Suprapubic skin (tissue), 4 donors: ENCODE measurements around the gene WDR73. TPM values are rescaled to one million over a fixed set of nuclear protein-coding genes. Genes with fewer than 3 reads are reported as not detected.

Experiments
- DNase-seq, 2 donors: peaks; one replicate each; pipeline ENCODE4 v3.0.0-alpha.2; 2019; ENCODE audit warnings: low spot score in 2 of 2
- H3K27ac ChIP-seq: fragments of 200-600 bp; sonication (generic); one replicate; pipeline ENCODE4 v1.5.1; 2019
- H3K27me3 ChIP-seq: fragments of 200-600 bp; sonication (generic); one replicate; pipeline ENCODE4 v1.5.1; 2019
- H3K36me3 ChIP-seq: fragments of 200-600 bp; sonication (generic); one replicate; pipeline ENCODE4 v1.5.1; 2019
- H3K4me1 ChIP-seq: fragments of 200-600 bp; sonication (generic); one replicate; pipeline ENCODE4 v1.5.1; 2019
- H3K4me3 ChIP-seq: fragments of 200-600 bp; sonication (generic); one replicate; pipeline ENCODE4 v1.5.1; 2019; ENCODE audit warnings: mild to moderate bottlenecking
- H3K9me3 ChIP-seq: fragments of 200-600 bp; sonication (generic); one replicate; pipeline ENCODE4 v1.5.1; 2019
- EP300 ChIP-seq: sonication (generic); formaldehyde crosslinking; IDR thresholded peaks from one replicate; pipeline ENCODE4 v1.6.1; 2017; ENCODE audit warnings: antibody characterized with exemption
- POLR2A ChIP-seq, 2 donors: fragments of 450-650 bp; IDR thresholded peaks; one replicate each; pipeline ENCODE4 v1.6.1; 2017; ENCODE audit warnings: antibody characterized with exemption in 2 of 2, mild to moderate bottlenecking in 2 of 2, moderate library complexity in 2 of 2
- POLR2AphosphoS5 ChIP-seq, 3 donors: sonication (generic); formaldehyde crosslinking; IDR thresholded peaks; one replicate each; pipeline ENCODE4 v1.6.1; 2017; ENCODE audit warnings: antibody characterized with exemption in 3 of 3
- WGBS: methylation state at CpG from one replicate; pipeline ENCODE4 v1.1.5; 2018; 5-methylcytosine and 5-hydroxymethylcytosine counted together
- total RNA-seq, 4 donors: library from RNA; depleted of rRNA; stranded (reverse); fragments of >200 nt; gene quantifications; one replicate each; pipeline ENCODE4 v1.1.0, GENCODE V29; 2016
- TF ChIP-seq, protein P1 (sequence below), 2 donors: fragments of 200-600 bp in 1 of 2; fragments of 450-650 bp in 1 of 2; sonication (generic) in 1 of 2; IDR thresholded peaks; one replicate each; pipeline ENCODE4 v1.5.1; 2016 to 2019; ENCODE audit warnings: antibody characterized with exemption in 2 of 2, mild to moderate bottlenecking in 1 of 2, moderate library complexity in 1 of 2

WDR73 gene
- total RNA-seq, 4 donors from 2014 or later, result 16.0 to 39.9 (median 27.2) TPM

DNA sequence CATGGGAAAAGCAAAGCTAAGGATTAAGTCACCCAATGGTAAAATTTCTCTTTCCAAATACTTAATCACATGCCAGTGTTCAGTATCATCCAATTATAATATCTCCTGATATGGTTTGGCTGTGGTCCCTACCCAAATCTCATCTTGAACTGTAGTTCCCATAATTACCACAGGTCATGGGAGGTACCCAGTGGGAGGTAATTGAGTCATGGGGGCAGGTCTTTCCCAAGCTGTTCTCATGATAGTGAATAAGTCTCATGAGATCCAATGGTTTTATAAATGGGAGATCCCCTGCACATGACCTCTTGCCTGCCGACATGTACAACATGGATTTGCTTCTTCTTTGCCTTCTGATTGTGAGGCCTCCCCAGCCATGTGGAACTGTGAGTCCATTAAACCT, 30.0 kb upstream of the WDR73 start:
- 90% methylated on average over 1 of the region's 1 CpG for WGBS
- Histone ChIP-seq H3K27ac (no peak overlapping the region), H3K4me1 (no peaks in the 10 kb centered on the region), H3K9me3 (no peaks in the 10 kb centered on the region), H3K27me3 (no peaks in the 10 kb centered on the region), H3K4me3 (no peak overlapping the region), H3K36me3 (peaks cover 38% of the 10 kb centered on the region)
- no peak for DNase-seq
- TF ChIP-seq POLR2A (IDR thresholded peaks at IDR 0.05) (no peak), POLR2AphosphoS5 (IDR thresholded peaks at IDR 0.05) (no peak)
- TF ChIP-seq, protein P1, sequence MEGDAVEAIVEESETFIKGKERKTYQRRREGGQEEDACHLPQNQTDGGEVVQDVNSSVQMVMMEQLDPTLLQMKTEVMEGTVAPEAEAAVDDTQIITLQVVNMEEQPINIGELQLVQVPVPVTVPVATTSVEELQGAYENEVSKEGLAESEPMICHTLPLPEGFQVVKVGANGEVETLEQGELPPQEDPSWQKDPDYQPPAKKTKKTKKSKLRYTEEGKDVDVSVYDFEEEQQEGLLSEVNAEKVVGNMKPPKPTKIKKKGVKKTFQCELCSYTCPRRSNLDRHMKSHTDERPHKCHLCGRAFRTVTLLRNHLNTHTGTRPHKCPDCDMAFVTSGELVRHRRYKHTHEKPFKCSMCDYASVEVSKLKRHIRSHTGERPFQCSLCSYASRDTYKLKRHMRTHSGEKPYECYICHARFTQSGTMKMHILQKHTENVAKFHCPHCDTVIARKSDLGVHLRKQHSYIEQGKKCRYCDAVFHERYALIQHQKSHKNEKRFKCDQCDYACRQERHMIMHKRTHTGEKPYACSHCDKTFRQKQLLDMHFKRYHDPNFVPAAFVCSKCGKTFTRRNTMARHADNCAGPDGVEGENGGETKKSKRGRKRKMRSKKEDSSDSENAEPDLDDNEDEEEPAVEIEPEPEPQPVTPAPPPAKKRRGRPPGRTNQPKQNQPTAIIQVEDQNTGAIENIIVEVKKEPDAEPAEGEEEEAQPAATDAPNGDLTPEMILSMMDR (IDR thresholded peaks at IDR 0.05), result no peak

DNA sequence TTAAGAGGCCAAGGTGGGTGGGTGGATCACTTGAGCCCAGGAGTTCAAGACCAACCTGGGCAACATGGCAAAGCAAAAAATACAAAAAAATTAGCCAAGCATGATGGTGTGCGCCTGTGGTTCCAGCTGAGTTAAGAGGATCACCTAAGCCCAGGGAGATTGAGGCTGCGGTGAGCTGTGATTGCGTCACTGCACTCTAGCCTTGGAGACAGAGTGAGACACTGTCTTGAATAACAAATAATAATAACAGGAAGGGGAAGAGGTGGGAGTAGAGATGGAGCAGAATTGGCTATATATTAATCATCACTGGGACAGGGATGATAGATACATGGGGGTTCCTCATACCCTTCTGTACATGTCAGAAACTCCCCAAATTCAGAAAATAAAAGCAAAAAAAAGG, 27.7 kb upstream of the WDR73 start:
- Histone ChIP-seq H3K9me3 (no peaks in the 10 kb centered on the region), H3K27ac (no peak overlapping the region), H3K36me3 (peaks cover 32% of the 10 kb centered on the region), H3K4me3 (no peak overlapping the region), H3K27me3 (no peaks in the 10 kb centered on the region), H3K4me1 (no peaks in the 10 kb centered on the region)
- 92% methylated on average over 3 of the region's 3 CpGs for WGBS
- no peak for TF ChIP-seq POLR2A (IDR thresholded peaks at IDR 0.05)
- no peak for TF ChIP-seq POLR2AphosphoS5 (IDR thresholded peaks at IDR 0.05)
- TF ChIP-seq EP300, result no peak
- TF ChIP-seq, protein P1 (IDR thresholded peaks at IDR 0.05), result no peak
- DNase-seq, result no peak

DNA sequence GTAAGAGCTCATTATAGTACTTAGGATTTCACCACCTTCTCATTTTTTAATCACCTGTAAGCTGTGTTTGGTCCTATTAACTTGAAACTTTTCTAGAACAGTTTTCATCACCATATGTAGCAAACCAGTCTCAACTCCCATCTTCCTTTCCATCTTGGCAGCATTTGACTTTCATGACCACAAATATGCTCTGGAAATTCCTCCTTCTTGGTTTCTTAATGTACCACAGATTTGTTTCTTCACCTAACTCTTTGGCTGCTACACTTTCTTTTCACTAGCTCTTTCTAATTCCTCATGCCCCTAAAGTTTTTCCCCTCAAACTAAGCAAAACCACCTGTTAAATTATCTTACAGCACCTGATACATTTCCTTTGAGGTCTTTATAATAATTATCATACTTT, 17.1 kb upstream of the WDR73 start:
- Histone ChIP-seq H3K36me3 (peaks cover 48% of the 10 kb centered on the region), H3K27me3 (no peaks in the 10 kb centered on the region), H3K9me3 (no peaks in the 10 kb centered on the region), H3K4me1 (peaks cover 9% of the 10 kb centered on the region), H3K27ac (peak overlapping the region; percentile 66), H3K4me3 (no peak overlapping the region)
- TF ChIP-seq POLR2A (IDR thresholded peaks at IDR 0.05), result no peak
- DNase-seq, result no peak

DNA sequence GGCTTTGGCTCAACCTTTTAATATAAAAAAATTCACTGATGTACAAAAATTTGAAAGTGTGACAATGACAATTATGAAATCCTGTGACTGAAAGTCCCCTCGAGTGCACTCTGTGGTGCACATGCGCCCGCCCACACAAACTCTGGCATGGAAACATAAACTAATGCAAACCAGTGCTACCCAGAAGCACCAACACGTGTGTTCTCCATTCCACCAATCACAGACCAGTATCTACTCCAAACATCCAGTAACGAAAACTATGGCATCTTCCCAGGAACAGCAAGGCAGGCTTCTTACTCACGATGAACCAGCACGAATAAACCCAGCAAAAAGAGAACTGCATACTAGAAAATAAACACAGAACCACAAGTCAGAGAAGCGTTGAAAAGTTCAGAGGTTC, 15.6 kb upstream of the WDR73 start:
- Histone ChIP-seq H3K27ac (no peak overlapping the region), H3K4me1 (peaks cover 9% of the 10 kb centered on the region), H3K27me3 (no peaks in the 10 kb centered on the region), H3K9me3 (no peaks in the 10 kb centered on the region), H3K36me3 (peaks cover 54% of the 10 kb centered on the region), H3K4me3 (no peak overlapping the region)
- no peak for DNase-seq
- WGBS, result 60% methylated on average over 8 of the region's 8 CpGs
- no peak for TF ChIP-seq EP300
- TF ChIP-seq POLR2A (IDR thresholded peaks at IDR 0.05), result no peak
- TF ChIP-seq POLR2AphosphoS5 (IDR thresholded peaks at IDR 0.05), result no peak
- TF ChIP-seq, protein P1 (IDR thresholded peaks at IDR 0.05), result no peak

DNA sequence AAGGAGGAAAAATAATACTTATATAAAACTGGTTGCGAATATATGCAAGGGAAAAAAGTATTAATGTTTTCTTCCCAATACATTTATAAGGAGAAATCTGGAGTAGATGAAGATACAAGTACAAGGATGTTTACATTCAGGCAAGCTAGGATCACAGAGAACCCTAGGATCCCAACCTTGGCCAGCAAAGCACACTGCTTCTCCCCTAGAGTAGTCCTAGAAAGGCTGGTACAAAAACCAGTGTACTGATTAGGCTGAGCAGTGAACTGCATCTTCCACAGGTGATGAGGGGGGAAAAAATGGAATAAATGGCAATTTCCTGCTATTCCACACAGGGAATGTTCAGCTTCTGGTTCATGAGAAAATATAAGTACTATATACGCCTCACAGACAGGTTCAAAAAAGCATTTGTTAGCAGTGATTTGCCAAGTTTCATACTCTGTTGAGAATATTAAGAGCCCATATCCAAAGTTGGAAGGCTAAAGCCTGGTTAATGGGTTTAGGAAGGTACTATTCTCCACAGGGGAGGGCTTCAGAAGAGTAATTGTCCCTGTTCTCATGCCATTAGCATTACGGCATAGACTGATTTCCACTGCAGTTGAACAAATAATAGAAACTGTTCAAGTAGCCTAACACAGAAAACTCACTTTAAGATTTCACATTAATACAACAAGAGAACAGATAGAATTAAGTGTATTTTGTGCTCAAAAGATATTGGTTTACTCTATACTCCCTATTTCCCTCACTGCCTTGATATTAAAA, 14.3 kb upstream of the WDR73 start:
- Histone ChIP-seq H3K4me1 (peaks cover 9% of the 10 kb centered on the region), H3K4me3 (no peak overlapping the region), H3K27me3 (no peaks in the 10 kb centered on the region), H3K27ac (no peak overlapping the region), H3K9me3 (no peaks in the 10 kb centered on the region), H3K36me3 (peaks cover 49% of the 10 kb centered on the region)
- 96% methylated on average over 3 of the region's 3 CpGs for WGBS
- no peak for DNase-seq
- TF ChIP-seq POLR2AphosphoS5 (IDR thresholded peaks at IDR 0.05) (no peak), EP300 (no peak), POLR2A (IDR thresholded peaks at IDR 0.05) (no peak)
- TF ChIP-seq, protein P1 (IDR thresholded peaks at IDR 0.05), result no peak

DNA sequence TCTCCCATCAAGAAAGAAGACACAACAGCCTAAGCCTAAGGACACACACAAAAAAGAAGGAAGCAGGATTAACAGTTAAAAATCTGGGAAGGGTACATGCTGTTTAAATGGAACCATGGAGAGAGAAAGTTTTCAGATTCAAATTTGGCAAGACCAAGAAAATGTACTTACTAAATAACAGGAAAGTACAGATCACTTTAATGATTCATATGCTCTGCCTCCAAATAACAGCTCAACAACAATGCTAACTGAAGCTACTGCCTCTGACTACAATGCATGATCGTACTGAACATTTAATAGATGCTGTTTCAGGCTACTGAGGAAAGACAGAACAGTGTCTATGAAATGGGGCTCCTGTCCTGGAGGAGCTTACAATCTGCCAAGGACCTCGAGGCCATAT, 12.3 kb upstream of the WDR73 start:
- 81% methylated on average over 2 of the region's 2 CpGs for WGBS
- H3K36me3 ChIP-seq, result peaks cover 49% of the 10 kb centered on the region

More for the DNA sequence above, 12.3 kb upstream of the WDR73 start:
- H3K9me3 ChIP-seq, result no peaks in the 10 kb centered on the region
- H3K27me3 ChIP-seq, result no peaks in the 10 kb centered on the region
- peaks cover 6% of the 10 kb centered on the region for H3K4me1 ChIP-seq
- no peak for TF ChIP-seq POLR2AphosphoS5 (IDR thresholded peaks at IDR 0.05)
- no peak overlapping the region for H3K27ac ChIP-seq
- DNase-seq, result no peak
- no peak overlapping the region for H3K4me3 ChIP-seq
